Natural killer cell (primary cell): Measurements from ENCODE around the gene ARMS2. TPM values are rescaled to one million over a fixed set of nuclear protein-coding genes. Genes with fewer than 3 reads are reported as not detected.

Experiments used
- ATAC-seq, 3 donors: fragments of 150-1000 bp in 2 of 3; fragments of 200-7000 bp in 1 of 3; cut with Tn5 transposase; 1 replicate in 1 of 3; 2 replicates in 2 of 3; pipeline ENCODE4 v1.10.0; 2021; ENCODE audit warnings: mild to moderate bottlenecking in 2 of 3, moderate library complexity in 2 of 3
- DNase-seq, 2 donors: peaks; one replicate each; pipeline versions ENCODE4 v3.0.0 to v3.0.0-alpha.2; 2013 to 2021; ENCODE audit warnings: mixed read lengths in 1 of 2
- H3K27ac ChIP-seq: one replicate; pipeline ENCODE4 v1.5.1; 2013; ENCODE audit warnings: mild to moderate bottlenecking, low read length
- H3K27me3 ChIP-seq: one replicate; pipeline ENCODE4 v1.6.1; 2013; ENCODE audit warnings: low read length; ENCODE audit not compliant: control insufficient read depth, insufficient read depth
- H3K36me3 ChIP-seq: one replicate; pipeline ENCODE4 v1.6.1; 2013; ENCODE audit warnings: low read length; ENCODE audit not compliant: control insufficient read depth, insufficient read depth
- H3K4me1 ChIP-seq: one replicate; pipeline ENCODE4 v1.6.1; 2013; ENCODE audit warnings: low read length; ENCODE audit not compliant: control insufficient read depth, insufficient read depth
- H3K4me3 ChIP-seq: one replicate; pipeline ENCODE4 v1.5.1; 2013; ENCODE audit warnings: low read length
- H3K9me3 ChIP-seq: one replicate; pipeline ENCODE4 v1.6.1; 2013; ENCODE audit warnings: low read length; ENCODE audit not compliant: control insufficient read depth, insufficient read depth
- H3K27ac Mint-ChIP-seq, 2 donors: one replicate each; pipeline ENCODE4 v1.8.0; 2022; ENCODE audit warnings: mild to moderate bottlenecking in 2 of 2, mixed read lengths in 2 of 2, moderate library complexity in 1 of 2
- H3K27me3 Mint-ChIP-seq, 2 donors: one replicate each; pipeline ENCODE4 v1.8.0; 2022; ENCODE audit warnings: low read depth in 2 of 2, mixed read lengths in 2 of 2
- H3K36me3 Mint-ChIP-seq: one replicate; pipeline ENCODE4 v1.8.0; 2022; ENCODE audit warnings: mixed read lengths
- H3K4me1 Mint-ChIP-seq, 2 donors: one replicate each; pipeline ENCODE4 v1.8.0; 2022; ENCODE audit warnings: mixed read lengths in 2 of 2
- H3K4me3 Mint-ChIP-seq: one replicate; pipeline ENCODE4 v1.8.0; 2022; ENCODE audit warnings: mild to moderate bottlenecking, moderate library complexity, mixed read lengths
- H3K9me3 Mint-ChIP-seq, 2 donors: one replicate each; pipeline ENCODE4 v1.8.0; 2022; ENCODE audit warnings: mixed read lengths in 2 of 2
- WGBS: methylation state at CpG from one replicate; pipeline ENCODE4 v1.1.7; 2013; ENCODE audit warnings: missing lambda C conversion rate; ENCODE audit not compliant: insufficient coverage; 5-methylcytosine and 5-hydroxymethylcytosine counted together
- intact Hi-C: fragments of 100-400 bp; cut with micrococcal nuclease; formaldehyde crosslinking; loops from one replicate; pipeline ENCODE4 v1.14.2; 2022
- total RNA-seq, 4 donors: library from RNA; stranded (reverse); fragments of 120-200 nt in 1 of 4; gene quantifications; one replicate each; pipeline versions ENCODE4 v1.2.3 to v1.2.4, GENCODE V29; 2013 to 2022
- TF ChIP-seq, protein P1 (sequence below): fragments of 200-600 bp; IDR thresholded peaks from one replicate; pipeline ENCODE4 v1.8.0; 2022; ENCODE audit warnings: antibody characterized with exemption

The ARMS2 gene
- total RNA-seq, 3 donors from 2014 or later (not counting 1 experiment from before 2014, with no cell fraction given) = not detected

DNA sequence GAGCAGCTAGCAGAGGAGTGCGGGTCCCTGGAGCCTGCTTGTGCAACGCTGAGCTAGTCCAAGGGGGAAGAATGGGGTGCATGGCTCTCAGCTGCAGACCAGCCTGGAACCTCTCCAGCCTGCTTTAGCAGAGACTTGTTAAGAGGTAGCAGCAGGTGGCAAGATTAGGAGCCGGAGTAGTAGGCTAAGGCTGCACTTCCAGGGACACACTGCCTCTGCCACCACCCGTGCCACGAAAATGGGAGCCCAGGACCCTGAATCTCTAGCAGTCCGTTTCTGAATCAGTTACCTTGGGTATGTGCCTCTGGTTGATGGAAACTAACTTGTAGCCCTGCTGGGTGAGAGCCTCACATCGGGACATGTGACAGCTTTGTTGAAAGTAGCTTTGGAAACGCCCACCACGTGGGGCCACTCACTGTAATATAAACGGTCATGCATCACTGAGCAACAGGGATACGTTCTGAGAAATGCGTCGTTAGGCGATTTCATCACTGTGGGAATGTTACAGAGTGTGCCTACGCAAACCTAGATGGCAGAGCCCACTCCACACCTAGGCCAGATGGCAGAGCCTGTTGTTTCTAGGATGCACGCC, 32.8 kb downstream of the ARMS2 start:
- ATAC-seq (no peak), DNase-seq (no peak)
- H3K4me3 Mint-ChIP-seq = no peak overlapping the region
- Histone ChIP-seq H3K36me3 (no peaks in the 10 kb centered on the region), H3K4me1 (peaks cover 9% of the 10 kb centered on the region), H3K4me3 (no peak overlapping the region), H3K27me3 (no peaks in the 10 kb centered on the region), H3K9me3 (no peaks in the 10 kb centered on the region), H3K27ac (no peak overlapping the region)
- TF ChIP-seq, protein P1, sequence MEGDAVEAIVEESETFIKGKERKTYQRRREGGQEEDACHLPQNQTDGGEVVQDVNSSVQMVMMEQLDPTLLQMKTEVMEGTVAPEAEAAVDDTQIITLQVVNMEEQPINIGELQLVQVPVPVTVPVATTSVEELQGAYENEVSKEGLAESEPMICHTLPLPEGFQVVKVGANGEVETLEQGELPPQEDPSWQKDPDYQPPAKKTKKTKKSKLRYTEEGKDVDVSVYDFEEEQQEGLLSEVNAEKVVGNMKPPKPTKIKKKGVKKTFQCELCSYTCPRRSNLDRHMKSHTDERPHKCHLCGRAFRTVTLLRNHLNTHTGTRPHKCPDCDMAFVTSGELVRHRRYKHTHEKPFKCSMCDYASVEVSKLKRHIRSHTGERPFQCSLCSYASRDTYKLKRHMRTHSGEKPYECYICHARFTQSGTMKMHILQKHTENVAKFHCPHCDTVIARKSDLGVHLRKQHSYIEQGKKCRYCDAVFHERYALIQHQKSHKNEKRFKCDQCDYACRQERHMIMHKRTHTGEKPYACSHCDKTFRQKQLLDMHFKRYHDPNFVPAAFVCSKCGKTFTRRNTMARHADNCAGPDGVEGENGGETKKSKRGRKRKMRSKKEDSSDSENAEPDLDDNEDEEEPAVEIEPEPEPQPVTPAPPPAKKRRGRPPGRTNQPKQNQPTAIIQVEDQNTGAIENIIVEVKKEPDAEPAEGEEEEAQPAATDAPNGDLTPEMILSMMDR = no peak
- no peaks in the 10 kb centered on the region for H3K9me3 Mint-ChIP-seq
- H3K36me3 Mint-ChIP-seq = no peaks in the 10 kb centered on the region
- H3K27ac Mint-ChIP-seq = no peak overlapping the region
- H3K27me3 Mint-ChIP-seq = peaks cover 13 to 39% of the 10 kb centered on the region in 2 donors
- no peaks in the 10 kb centered on the region for H3K4me1 Mint-ChIP-seq
- intact Hi-C loops = no loop called here
- 76% methylated on average over 16 of the region's 16 CpGs for WGBS

- Mint-ChIP-seq H3K4me3 (no peak overlapping the region), H3K9me3 (no peaks in the 10 kb centered on the region), H3K27ac (no peak overlapping the region), H3K27me3 (peaks cover 13 to 22% of the 10 kb centered on the region in 2 donors), H3K36me3 (no peaks in the 10 kb centered on the region), H3K4me1 (no peaks in the 10 kb centered on the region)
- Histone ChIP-seq H3K27me3 (no peaks in the 10 kb centered on the region), H3K27ac (no peak overlapping the region), H3K9me3 (no peaks in the 10 kb centered on the region), H3K36me3 (no peaks in the 10 kb centered on the region), H3K4me3 (no peak overlapping the region), H3K4me1 (peaks cover 9% of the 10 kb centered on the region)
- TF ChIP-seq, protein P1 = no peak
- ATAC-seq (no peak), DNase-seq (no peak)
- intact Hi-C loops = no loop called here
- WGBS = 67% methylated on average over 1 of the region's 4 CpGs
Observed at GRCh38 chr10:122490268-122490667, 35.8 kb downstream of the ARMS2 start.

DNA sequence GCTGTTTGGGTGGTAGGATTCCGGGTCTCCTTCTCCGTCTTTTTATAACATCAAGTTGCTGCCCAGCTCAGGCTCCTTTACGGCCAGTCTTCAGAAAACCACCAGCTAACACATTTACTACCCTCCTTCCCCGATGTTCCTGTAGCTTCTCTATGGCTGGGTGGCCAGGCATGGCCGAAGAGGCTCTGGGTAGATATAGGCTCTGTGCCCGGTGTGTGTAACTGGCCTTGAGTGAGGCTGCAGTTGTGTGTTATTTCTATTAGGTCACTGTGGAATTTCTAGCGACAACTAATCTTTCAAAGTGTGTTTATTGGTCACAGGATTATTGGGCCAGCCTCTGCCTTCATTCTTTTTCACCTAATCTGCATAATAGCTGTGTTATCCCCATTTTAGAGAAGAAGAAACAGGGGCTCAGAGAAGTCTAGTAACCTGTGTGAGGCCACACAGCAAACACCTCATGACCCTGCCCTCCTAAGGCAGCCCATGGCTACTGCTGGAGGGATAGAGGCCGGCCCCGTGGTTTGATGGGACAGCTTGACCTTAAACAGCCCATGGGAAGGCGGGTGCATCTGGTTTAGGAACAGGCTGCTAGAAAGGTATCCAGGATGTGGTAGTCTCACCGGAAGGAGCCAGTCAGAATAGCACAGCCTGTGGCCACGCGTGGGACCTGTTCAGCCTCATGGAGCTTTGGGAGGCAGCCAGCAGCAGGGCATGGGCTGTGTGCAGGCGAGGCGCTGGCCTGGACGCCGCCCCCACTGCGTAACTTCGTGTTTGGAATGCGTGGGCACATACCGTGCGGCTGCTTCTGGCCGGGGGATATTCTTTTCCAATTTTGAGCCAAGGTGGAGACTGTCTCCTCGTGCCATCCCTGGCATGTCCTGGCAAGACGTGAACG, 36.6 kb downstream of the ARMS2 start:
- WGBS = 75% methylated on average over 26 of the region's 26 CpGs
- no peaks in the 10 kb centered on the region for H3K36me3 ChIP-seq
- no peak overlapping the region for H3K4me3 ChIP-seq
- no peaks in the 10 kb centered on the region for H3K27me3 ChIP-seq
- intact Hi-C loops = no loop called here
- Mint-ChIP-seq H3K4me1 (no peaks in the 10 kb centered on the region), H3K36me3 (no peaks in the 10 kb centered on the region), H3K27me3 (peaks cover 13 to 26% of the 10 kb centered on the region in 2 donors), H3K27ac (no peak overlapping the region), H3K9me3 (no peaks in the 10 kb centered on the region), H3K4me3 (no peak overlapping the region)
- TF ChIP-seq, protein P1 = no peak
- no peak overlapping the region for H3K27ac ChIP-seq
- H3K4me1 ChIP-seq = peaks cover 9% of the 10 kb centered on the region
- H3K9me3 ChIP-seq = no peaks in the 10 kb centered on the region
- ATAC-seq = peak in 2 of 3 donors; percentile 24 to 41
- DNase-seq = peak in 1 of 2 donors; percentile 50
